Ascending aorta (tissue), 2 donors: Measurements from ENCODE around the gene MED25. TPM values are rescaled to one million over a fixed set of nuclear protein-coding genes. Genes with fewer than 3 reads are reported as not detected.

ENCODE experiments used
- DNase-seq, 2 donors: peaks; one replicate each; pipeline ENCODE4 v3.0.0-alpha.2; 2019; ENCODE audit warnings: low spot score in 2 of 2
- H3K27ac ChIP-seq, 2 donors: fragments of 200-600 bp; sonication (generic); one replicate each; pipeline ENCODE4 v1.5.1; 2016 to 2017; ENCODE audit warnings: mild to moderate bottlenecking in 1 of 2
- H3K27me3 ChIP-seq: fragments of 200-600 bp; sonication (generic); one replicate; pipeline ENCODE4 v1.5.1; 2017
- H3K36me3 ChIP-seq, 2 donors: fragments of 200-600 bp; sonication (generic); one replicate each; pipeline ENCODE4 v1.5.1; 2016
- H3K4me1 ChIP-seq, 2 donors: fragments of 200-600 bp; sonication (generic); one replicate each; pipeline ENCODE4 v1.5.1; 2016 to 2017; ENCODE audit warnings: mild to moderate bottlenecking in 1 of 2
- H3K4me3 ChIP-seq, 2 donors: fragments of 200-600 bp; sonication (generic); one replicate each; pipeline ENCODE4 v1.5.1; 2016 to 2017; ENCODE audit warnings: mild to moderate bottlenecking in 1 of 2
- H3K9me3 ChIP-seq, 2 donors: fragments of 200-600 bp; sonication (generic); one replicate each; pipeline ENCODE4 v1.5.1; 2016
- CTCF ChIP-seq, 3 experiments: fragments of 200-600 bp in 2 of 3; fragments of 450-650 bp in 1 of 3; sonication (generic) in 2 of 3; IDR thresholded peaks; one replicate each; pipeline ENCODE4 v1.5.1; 2016 to 2019; ENCODE audit warnings: antibody characterized with exemption in 3 of 3, mild to moderate bottlenecking in 1 of 3, moderate library complexity in 1 of 3
- intact Hi-C: fragments of 100-400 bp; cut with DNase I; formaldehyde crosslinking; loops from one replicate; pipeline ENCODE4 v1.15.1; 2023
- total RNA-seq: library from RNA; depleted of rRNA; stranded (reverse); fragments of >200 nt; gene quantifications from one replicate; pipeline ENCODE4 v1.1.0, GENCODE V29; 2016

MED25 gene
- total RNA-seq, 1 donor from 2014 or later = 54.0 TPM

- DNase-seq = no peak
- Histone ChIP-seq H3K36me3 (peaks cover 23 to 51% of the 10 kb centered on the region in 2 donors), H3K27ac (no peak overlapping the region), H3K9me3 (no peaks in the 10 kb centered on the region), H3K27me3 (no peaks in the 10 kb centered on the region), H3K4me1 (no peaks in the 10 kb centered on the region), H3K4me3 (no peak overlapping the region)
- no peak for TF ChIP-seq CTCF (IDR thresholded peaks at IDR 0.05)
- intact Hi-C loops = no loop called here
These were observed 22.2 kb downstream of the MED25 start for GRCh38 chr19:49840321-49840720.

GRCh38 chr19:49840736-49841249, 22.7 kb downstream of the MED25 start:
- intact Hi-C loops = no loop called here
- Histone ChIP-seq H3K4me1 (no peaks in the 10 kb centered on the region), H3K4me3 (no peak overlapping the region), H3K27me3 (no peaks in the 10 kb centered on the region), H3K9me3 (no peaks in the 10 kb centered on the region), H3K27ac (no peak overlapping the region), H3K36me3 (peaks cover 18 to 47% of the 10 kb centered on the region in 2 donors)
- TF ChIP-seq CTCF (IDR thresholded peaks at IDR 0.05) = no peak
- no peak for DNase-seq

GRCh38 chr19:49843265-49843664, 25.2 kb downstream of the MED25 start:
- Histone ChIP-seq H3K36me3 (peaks cover 2 to 25% of the 10 kb centered on the region in 2 donors), H3K27ac (no peak overlapping the region), H3K4me3 (no peak overlapping the region), H3K4me1 (no peaks in the 10 kb centered on the region), H3K27me3 (no peaks in the 10 kb centered on the region), H3K9me3 (no peaks in the 10 kb centered on the region)
- TF ChIP-seq CTCF (IDR thresholded peaks at IDR 0.05) = no peak
- no peak for DNase-seq
- intact Hi-C loops = no loop called here

GRCh38 chr19:49844138-49845095, 26.3 kb downstream of the MED25 start:
- intact Hi-C loops = no loop called here
- no peaks in the 10 kb centered on the region for H3K9me3 ChIP-seq
- DNase-seq = no peak
- no peak overlapping the region for H3K27ac ChIP-seq
- no peaks in the 10 kb centered on the region for H3K4me1 ChIP-seq
- H3K36me3 ChIP-seq = peaks cover 0 to 13% of the 10 kb centered on the region in 2 donors
- no peaks in the 10 kb centered on the region for H3K27me3 ChIP-seq
- H3K4me3 ChIP-seq = no peak overlapping the region
- no peak for TF ChIP-seq CTCF (IDR thresholded peaks at IDR 0.05)

GRCh38 chr19:49845414-49845813, 27.3 kb downstream of the MED25 start:
- Histone ChIP-seq H3K9me3 (no peaks in the 10 kb centered on the region), H3K27ac (no peak overlapping the region), H3K36me3 (peaks cover 0 to 6% of the 10 kb centered on the region in 2 donors), H3K4me1 (no peaks in the 10 kb centered on the region), H3K27me3 (no peaks in the 10 kb centered on the region), H3K4me3 (no peak overlapping the region)
- intact Hi-C loops = no loop called here
- DNase-seq = no peak
- TF ChIP-seq CTCF (IDR thresholded peaks at IDR 0.05) = no peak
